Spinal cord (tissue), 10 donors: Measurements from ENCODE around the gene SLC12A3. TPM values are rescaled to one million over a fixed set of nuclear protein-coding genes. Genes with fewer than 3 reads are reported as not detected.

ENCODE experiments used
- DNase-seq, 6 donors: peaks; one replicate each; pipeline versions ENCODE4 v3.0.0 to v3.0.0-alpha.2; 2013 to 2015; ENCODE audit warnings: low spot score in 6 of 6, low read depth in 4 of 6
- H3K27ac ChIP-seq: one replicate; pipeline ENCODE4 v1.5.1; 2013; ENCODE audit warnings: low read depth, low read length, control low read depth
- H3K27me3 ChIP-seq: one replicate; pipeline ENCODE4 v1.6.1; 2013; ENCODE audit warnings: low read length; ENCODE audit not compliant: control insufficient read depth, insufficient read depth
- H3K36me3 ChIP-seq: one replicate; pipeline ENCODE4 v1.6.1; 2013; ENCODE audit warnings: low read length; ENCODE audit not compliant: control insufficient read depth, insufficient read depth
- H3K4me1 ChIP-seq: one replicate; pipeline ENCODE4 v1.6.1; 2013; ENCODE audit warnings: low read length; ENCODE audit not compliant: control insufficient read depth, insufficient read depth
- H3K4me3 ChIP-seq: one replicate; pipeline ENCODE4 v1.5.1; 2013; ENCODE audit warnings: low read depth, low read length, control low read depth
- H3K9me3 ChIP-seq: one replicate; pipeline ENCODE4 v1.6.1; 2013; ENCODE audit warnings: low read length; ENCODE audit not compliant: control insufficient read depth, insufficient read depth
- WGBS: methylation state at CpG from one replicate; pipeline ENCODE4 v1.1.5; 2013; ENCODE audit warnings: missing lambda C conversion rate; ENCODE audit not compliant: insufficient coverage; 5-methylcytosine and 5-hydroxymethylcytosine counted together
- polyA plus RNA-seq, 2 donors: library from polyadenylated mRNA; unstranded; fragments of 120-200 nt; gene quantifications; one replicate each; pipeline ENCODE4 v1.2.1, GENCODE V29; 2013; ENCODE audit not compliant: insufficient read length in 2 of 2
- total RNA-seq, 2 donors: library from RNA; depleted of rRNA in 1 of 2; stranded (reverse); fragments of 120-200 nt in 1 of 2; fragments of >200 nt in 1 of 2; gene quantifications; one replicate each; pipeline versions ENCODE4 v1.2.3 to v1.2.4, GENCODE V29; 2013 to 2014
- donor health status: healthy.

SLC12A3 gene
- total and polyA plus RNA-seq, 4 donors = 0.11 to 0.22 (median 0.15) TPM

DNA sequence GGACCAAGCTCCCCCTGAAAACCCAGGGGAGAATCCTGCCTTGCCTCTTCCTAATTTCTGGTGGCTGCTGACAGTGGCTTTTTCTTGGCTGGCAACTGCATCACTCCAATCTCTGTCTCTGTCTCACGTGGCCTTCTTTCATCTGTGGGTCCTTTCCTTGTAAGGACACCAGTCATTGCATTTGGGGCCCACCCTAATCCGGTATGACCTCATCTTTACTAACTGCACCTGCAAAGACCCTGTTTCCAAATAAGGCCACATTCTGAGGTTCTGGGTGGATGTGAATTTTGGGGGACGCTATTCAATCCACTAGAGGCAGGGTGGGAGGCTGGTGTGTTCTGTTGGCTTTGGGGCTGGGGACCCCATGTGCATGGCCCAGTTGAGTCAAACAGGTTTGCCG is 11.0 kb downstream of the SLC12A3 start:
- WGBS = 90% methylated on average over 3 of the region's 4 CpGs
- Histone ChIP-seq H3K4me3 (no peak overlapping the region), H3K4me1 (peaks cover 2% of the 10 kb centered on the region), H3K9me3 (no peaks in the 10 kb centered on the region), H3K27me3 (no peaks in the 10 kb centered on the region), H3K27ac (no peak overlapping the region), H3K36me3 (no peaks in the 10 kb centered on the region)
- no peak for DNase-seq

GRCh38 chr16:56877486-56878182 is 12.6 kb downstream of the SLC12A3 start:
- Histone ChIP-seq H3K9me3 (no peaks in the 10 kb centered on the region), H3K36me3 (no peaks in the 10 kb centered on the region), H3K4me3 (no peak overlapping the region), H3K27me3 (no peaks in the 10 kb centered on the region), H3K4me1 (no peaks in the 10 kb centered on the region), H3K27ac (no peak overlapping the region)
- 86% methylated on average over 7 of the region's 13 CpGs for WGBS
- DNase-seq = no peak

DNA sequence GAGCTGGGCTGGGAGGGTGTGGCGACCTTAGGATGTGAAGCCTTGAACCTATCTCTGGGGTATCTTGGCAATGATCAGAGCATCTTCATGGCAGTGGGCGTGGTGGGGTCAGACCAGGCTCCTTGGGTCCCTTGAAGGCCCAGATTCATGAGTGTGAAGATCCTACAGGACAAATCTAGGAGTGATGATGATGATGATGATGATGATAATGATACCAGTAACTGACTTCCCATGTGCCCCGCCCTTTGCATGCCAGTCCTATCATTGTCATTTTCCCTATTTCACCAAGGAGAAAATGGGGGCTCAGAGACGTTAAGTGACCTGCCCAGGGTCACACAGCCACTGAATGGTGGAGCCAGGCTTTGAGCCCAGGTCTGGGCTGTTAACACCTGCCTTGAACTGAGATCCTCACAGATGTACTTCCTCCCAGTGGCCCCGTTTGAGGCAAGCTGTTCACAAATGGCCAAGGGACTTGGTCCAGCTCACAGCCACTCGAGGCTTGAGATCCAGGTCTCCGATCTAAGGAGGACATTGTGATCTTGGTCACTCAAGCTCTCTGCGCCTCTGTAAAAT is 13.4 kb downstream of the SLC12A3 start:
- Histone ChIP-seq H3K9me3 (no peaks in the 10 kb centered on the region), H3K4me3 (no peak overlapping the region), H3K27ac (no peak overlapping the region), H3K27me3 (no peaks in the 10 kb centered on the region), H3K4me1 (no peaks in the 10 kb centered on the region), H3K36me3 (no peaks in the 10 kb centered on the region)
- no peak for DNase-seq
- 88% methylated on average over 5 of the region's 8 CpGs for WGBS

DNA sequence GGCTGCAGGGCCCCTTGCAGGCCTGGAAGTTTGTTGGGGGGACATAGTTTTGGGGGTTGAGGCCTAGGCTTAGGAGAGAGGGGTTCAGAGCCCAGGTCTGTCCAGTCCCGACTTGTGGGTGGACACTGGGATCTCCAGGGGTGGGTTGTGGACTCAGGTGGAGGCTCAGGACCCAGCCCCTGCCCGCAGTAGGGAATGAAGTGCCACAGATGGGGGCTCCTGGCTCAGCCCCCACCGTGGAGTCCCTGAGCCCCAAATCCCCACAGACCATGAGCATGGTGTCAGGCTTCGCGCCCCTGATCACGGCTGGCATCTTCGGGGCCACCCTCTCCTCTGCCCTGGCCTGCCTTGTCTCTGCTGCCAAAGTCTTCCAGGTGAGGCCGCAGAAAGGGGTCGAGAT is 14.3 kb downstream of the SLC12A3 start:
- 99% methylated on average over 5 of the region's 9 CpGs for WGBS
- no peaks in the 10 kb centered on the region for H3K27me3 ChIP-seq
- no peaks in the 10 kb centered on the region for H3K4me1 ChIP-seq
- H3K4me3 ChIP-seq = no peak overlapping the region
- H3K27ac ChIP-seq = no peak overlapping the region
- no peaks in the 10 kb centered on the region for H3K9me3 ChIP-seq
- H3K36me3 ChIP-seq = no peaks in the 10 kb centered on the region
- no peak for DNase-seq

DNA sequence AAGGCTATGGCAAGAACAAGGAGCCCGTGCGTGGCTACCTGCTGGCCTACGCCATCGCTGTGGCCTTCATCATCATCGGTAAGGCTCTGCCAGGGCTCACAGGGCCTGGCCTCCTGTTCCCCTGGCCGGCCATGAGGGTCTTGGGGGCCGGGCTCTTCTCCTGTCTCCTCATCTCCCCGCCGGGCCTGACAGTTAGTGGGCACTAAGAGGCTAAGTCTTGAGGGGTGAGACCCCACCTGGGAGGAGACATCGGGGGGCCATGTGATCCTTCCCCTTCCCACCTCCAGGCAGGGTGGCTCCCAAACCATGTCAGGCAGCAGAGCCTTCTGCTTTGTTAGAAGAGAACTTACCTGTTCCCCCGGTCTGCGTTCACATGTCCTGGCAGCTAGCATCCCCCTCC is 15.2 kb downstream of the SLC12A3 start:
- H3K27me3 ChIP-seq = no peaks in the 10 kb centered on the region
- no peaks in the 10 kb centered on the region for H3K9me3 ChIP-seq
- no peaks in the 10 kb centered on the region for H3K36me3 ChIP-seq
- no peak for DNase-seq
- no peak overlapping the region for H3K4me3 ChIP-seq
- H3K4me1 ChIP-seq = no peaks in the 10 kb centered on the region
- H3K27ac ChIP-seq = no peak overlapping the region
- WGBS = 87% methylated on average over 10 of the region's 12 CpGs

- H3K9me3 ChIP-seq = no peaks in the 10 kb centered on the region
- DNase-seq = no peak
- H3K4me3 ChIP-seq = no peak overlapping the region
- no peaks in the 10 kb centered on the region for H3K36me3 ChIP-seq
- H3K4me1 ChIP-seq = no peaks in the 10 kb centered on the region
- H3K27ac ChIP-seq = no peak overlapping the region
- H3K27me3 ChIP-seq = no peaks in the 10 kb centered on the region
- 83% methylated on average over 2 of the region's 4 CpGs for WGBS
Measured at GRCh38 chr16:56880685-56881084, 15.7 kb downstream of the SLC12A3 start.

DNA sequence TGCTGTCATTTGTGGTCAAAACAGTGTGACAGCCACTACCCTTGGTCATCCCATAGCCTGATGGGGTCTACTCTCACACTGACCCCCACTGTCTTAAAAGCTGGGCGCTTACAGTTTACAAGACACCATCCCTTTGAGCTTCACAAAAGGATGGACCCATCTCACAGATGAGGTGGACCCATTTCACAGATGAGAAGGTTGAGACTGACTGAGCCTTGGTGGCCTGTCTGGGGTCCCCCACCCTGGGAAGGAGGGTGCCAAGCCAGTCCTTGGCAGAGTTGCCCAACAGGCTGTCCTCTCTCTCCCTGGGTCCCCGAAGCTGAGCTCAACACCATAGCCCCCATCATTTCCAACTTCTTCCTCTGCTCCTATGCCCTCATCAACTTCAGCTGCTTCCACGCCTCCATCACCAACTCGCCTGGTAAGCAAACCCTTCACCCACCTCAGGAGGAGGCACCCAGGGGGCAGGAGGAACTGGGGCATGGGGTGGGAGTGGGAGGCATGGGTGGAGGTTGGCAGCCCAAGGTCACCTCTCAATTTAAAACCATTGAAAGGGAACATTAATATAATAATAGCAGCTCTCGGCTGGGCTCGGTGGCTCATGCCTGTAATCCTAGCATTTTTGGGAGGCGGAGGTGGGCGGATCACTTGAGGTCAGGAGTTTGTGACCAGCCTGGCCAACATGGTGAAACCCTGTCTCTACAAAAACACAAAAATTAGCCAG is 17.2 kb downstream of the SLC12A3 start:
- Histone ChIP-seq H3K27ac (no peak overlapping the region), H3K9me3 (no peaks in the 10 kb centered on the region), H3K36me3 (no peaks in the 10 kb centered on the region), H3K4me1 (no peaks in the 10 kb centered on the region), H3K27me3 (no peaks in the 10 kb centered on the region), H3K4me3 (no peak overlapping the region)
- no peak for DNase-seq
- WGBS = 86% methylated on average over 5 of the region's 8 CpGs

GRCh38 chr16:56883586-56883985 is 18.6 kb downstream of the SLC12A3 start:
- no peak for DNase-seq
- no peak overlapping the region for H3K27ac ChIP-seq

DNA sequence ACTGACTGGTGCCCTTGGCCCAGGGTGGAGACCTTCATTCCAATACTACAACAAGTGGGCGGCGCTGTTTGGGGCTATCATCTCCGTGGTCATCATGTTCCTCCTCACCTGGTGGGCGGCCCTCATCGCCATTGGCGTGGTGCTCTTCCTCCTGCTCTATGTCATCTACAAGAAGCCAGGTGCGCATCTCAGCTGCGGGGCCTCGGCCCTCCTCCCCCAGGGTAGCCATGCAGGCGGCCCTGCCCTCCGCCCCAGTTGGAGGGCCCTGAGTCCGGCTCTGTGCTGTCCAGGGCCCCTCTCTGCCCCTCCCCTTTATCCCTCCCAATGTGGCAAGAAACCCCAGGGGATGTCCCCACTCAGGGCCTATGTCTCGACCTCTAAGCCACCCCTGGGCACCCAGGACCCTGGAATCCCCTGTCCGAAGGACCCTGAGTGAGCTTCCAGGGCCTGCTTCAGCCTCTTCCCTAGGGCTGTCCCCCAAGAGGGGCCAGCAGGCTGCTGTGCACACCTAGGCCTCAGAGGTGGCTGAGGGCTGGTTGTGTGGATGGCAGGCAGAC is 19.1 kb downstream of the SLC12A3 start:
- DNase-seq = no peak
- no peak overlapping the region for H3K4me3 ChIP-seq
- no peaks in the 10 kb centered on the region for H3K27me3 ChIP-seq
- no peaks in the 10 kb centered on the region for H3K36me3 ChIP-seq
- no peak overlapping the region for H3K27ac ChIP-seq
- whole genome bisulfite sequencing = 96% methylated on average over 14 of the region's 14 CpGs
- no peaks in the 10 kb centered on the region for H3K9me3 ChIP-seq
- no peaks in the 10 kb centered on the region for H3K4me1 ChIP-seq

More at GRCh38 chr16:56883586-56883985, 18.6 kb downstream of the SLC12A3 start:
- H3K4me1 ChIP-seq = no peaks in the 10 kb centered on the region
- H3K36me3 ChIP-seq = no peaks in the 10 kb centered on the region
- no peaks in the 10 kb centered on the region for H3K9me3 ChIP-seq
- WGBS = 82% methylated on average over 2 of the region's 2 CpGs
- no peaks in the 10 kb centered on the region for H3K27me3 ChIP-seq
- H3K4me3 ChIP-seq = no peak overlapping the region
